ENCODE data around the gene TMPRSS11E. TPM values are rescaled to one million over a fixed set of nuclear protein-coding genes. Genes with fewer than 3 reads are reported as not detected.
"Not testable (repeated sequence)": the region's sequence is repeated elsewhere in the genome, so short reads cannot be mapped to it uniquely, and the experiment has no call there.

TMPRSS11E gene
- total RNA-seq, result 1 to 10 TPM in 2 of 3 donors, not detected in 1; 1.3 to 3.3 TPM

DNA sequence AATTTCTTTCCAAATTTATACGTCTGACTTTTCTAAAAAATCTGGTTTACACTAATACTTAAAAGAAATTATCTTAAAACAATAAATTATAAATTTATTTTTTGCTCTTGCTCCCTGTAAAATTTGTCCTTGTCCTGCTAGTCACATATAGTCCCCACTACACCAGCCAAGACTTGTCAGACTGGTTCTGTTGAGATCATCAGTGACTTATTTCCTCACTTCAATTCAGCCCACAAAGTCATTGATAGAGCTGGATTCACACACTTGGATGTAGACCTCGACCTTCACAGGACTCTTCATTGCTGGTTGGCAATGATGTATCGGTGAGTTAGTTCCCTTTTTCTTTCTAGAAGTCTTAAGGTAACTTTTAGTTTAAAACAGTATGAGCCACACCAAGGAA is at the start of gene TMPRSS11E:
TMPRSS11E (plus strand) TSS at position 263 of the 400 bp plus-strand sequence; CDS start at position 313, 50 bp downstream.
- H3K9me3 ChIP-seq, result no peaks in the 10 kb centered on the region
- TF ChIP-seq POLR2A (IDR thresholded peaks at IDR 0.05) (no peak), CTCF (IDR thresholded peaks at IDR 0.05) (no peak), POLR2AphosphoS5 (IDR thresholded peaks at IDR 0.05) (no peak)
- H3K27ac ChIP-seq, result no peak within 1 kb of the TSS
- H3K4me3 ChIP-seq, result no peak within 1 kb of the TSS
- no peaks in the 10 kb centered on the region for H3K4me1 ChIP-seq
- intact Hi-C loops (cut with DNase I; ENCODE audit: low total_unique reads), result loop anchor here (10.0 kb wide), 1 partner anchor 1938 kb away; the partner anchor contains the start of gene SMR3B
- no peaks in the 10 kb centered on the region for H3K36me3 ChIP-seq
- DNase-seq (ENCODE audit: low spot score in 2 of 2), result no peak
- H3K27me3 ChIP-seq, result no peaks in the 10 kb centered on the region

DNA sequence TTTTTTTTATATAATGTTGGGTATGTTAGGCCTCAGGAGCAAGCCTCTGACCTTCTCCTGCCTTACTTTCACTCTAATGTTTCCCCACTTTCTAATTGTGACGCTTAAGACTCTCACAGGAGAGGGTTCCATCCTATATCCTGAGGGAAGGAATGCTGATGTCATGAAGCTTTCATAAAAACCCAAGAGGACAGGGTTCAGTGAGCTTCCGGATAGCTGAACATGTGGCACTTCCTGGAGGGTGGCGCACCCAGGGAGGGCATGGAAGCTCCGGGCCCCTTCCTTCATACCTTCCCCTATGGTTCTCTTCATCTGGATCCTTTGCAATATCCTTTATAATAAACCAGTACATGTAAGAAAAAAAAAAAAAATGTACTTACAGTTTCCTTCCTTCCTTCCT is 48.0 kb upstream of the TMPRSS11E start:
- TF ChIP-seq CTCF (IDR thresholded peaks at IDR 0.05) (no peak), POLR2AphosphoS5 (IDR thresholded peaks at IDR 0.05) (no peak), POLR2A (IDR thresholded peaks at IDR 0.05) (no peak)
- Histone ChIP-seq H3K27ac (no peak overlapping the region), H3K9me3 (no peaks in the 10 kb centered on the region), H3K27me3 (no peaks in the 10 kb centered on the region), H3K36me3 (no peaks in the 10 kb centered on the region), H3K4me1 (no peaks in the 10 kb centered on the region), H3K4me3 (no peak overlapping the region)
- intact Hi-C loops (cut with DNase I; ENCODE audit: low total_unique reads), result no loop called here
- no peak for DNase-seq (ENCODE audit: low spot score in 2 of 2)

- intact Hi-C loops (cut with DNase I; ENCODE audit: low total_unique reads), result no loop called here
- TF ChIP-seq CTCF (IDR thresholded peaks at IDR 0.05) (no peak), POLR2A (IDR thresholded peaks at IDR 0.05) (no peak)
- Histone ChIP-seq H3K4me3 (no peak overlapping the region), H3K9me3 (no peaks in the 10 kb centered on the region), H3K36me3 (no peaks in the 10 kb centered on the region), H3K27ac (no peak overlapping the region), H3K4me1 (no peaks in the 10 kb centered on the region), H3K27me3 (no peaks in the 10 kb centered on the region)
- no peak for DNase-seq (ENCODE audit: low spot score in 2 of 2)
Observed at GRCh38 chr4:68401231-68401630, 46.0 kb upstream of the TMPRSS11E start.

DNA sequence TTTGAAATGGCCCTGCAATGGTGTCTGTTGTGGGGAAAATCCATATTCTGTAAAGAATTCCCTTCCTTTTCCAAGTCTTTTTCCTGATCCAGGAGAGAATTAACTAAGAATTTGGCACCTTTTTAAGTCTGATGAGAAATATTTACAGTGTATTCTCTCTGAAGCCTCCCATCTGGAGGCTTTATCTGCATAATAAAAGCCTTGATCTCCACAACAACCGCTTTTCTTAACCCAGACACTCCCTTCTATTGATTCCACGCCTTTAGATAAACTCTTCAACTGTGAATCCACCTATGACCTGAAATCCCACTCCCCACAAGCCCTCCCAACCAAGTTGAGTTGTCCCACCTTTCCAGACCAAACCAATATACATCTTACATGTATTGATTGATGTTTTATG is 43.1 kb upstream of the TMPRSS11E start:
- intact Hi-C loops (cut with DNase I; ENCODE audit: low total_unique reads), result no loop called here
- H3K36me3 ChIP-seq, result no peaks in the 10 kb centered on the region
- no peaks in the 10 kb centered on the region for H3K4me1 ChIP-seq
- H3K4me3 ChIP-seq, result no peak overlapping the region
- H3K27ac ChIP-seq, result no peak overlapping the region
- DNase-seq (ENCODE audit: low spot score in 2 of 2), result no peak
- no peaks in the 10 kb centered on the region for H3K9me3 ChIP-seq
- H3K27me3 ChIP-seq, result no peaks in the 10 kb centered on the region
- TF ChIP-seq CTCF (IDR thresholded peaks at IDR 0.05) (no peak), POLR2AphosphoS5 (IDR thresholded peaks at IDR 0.05) (no peak), POLR2A (IDR thresholded peaks at IDR 0.05) (no peak)

DNA sequence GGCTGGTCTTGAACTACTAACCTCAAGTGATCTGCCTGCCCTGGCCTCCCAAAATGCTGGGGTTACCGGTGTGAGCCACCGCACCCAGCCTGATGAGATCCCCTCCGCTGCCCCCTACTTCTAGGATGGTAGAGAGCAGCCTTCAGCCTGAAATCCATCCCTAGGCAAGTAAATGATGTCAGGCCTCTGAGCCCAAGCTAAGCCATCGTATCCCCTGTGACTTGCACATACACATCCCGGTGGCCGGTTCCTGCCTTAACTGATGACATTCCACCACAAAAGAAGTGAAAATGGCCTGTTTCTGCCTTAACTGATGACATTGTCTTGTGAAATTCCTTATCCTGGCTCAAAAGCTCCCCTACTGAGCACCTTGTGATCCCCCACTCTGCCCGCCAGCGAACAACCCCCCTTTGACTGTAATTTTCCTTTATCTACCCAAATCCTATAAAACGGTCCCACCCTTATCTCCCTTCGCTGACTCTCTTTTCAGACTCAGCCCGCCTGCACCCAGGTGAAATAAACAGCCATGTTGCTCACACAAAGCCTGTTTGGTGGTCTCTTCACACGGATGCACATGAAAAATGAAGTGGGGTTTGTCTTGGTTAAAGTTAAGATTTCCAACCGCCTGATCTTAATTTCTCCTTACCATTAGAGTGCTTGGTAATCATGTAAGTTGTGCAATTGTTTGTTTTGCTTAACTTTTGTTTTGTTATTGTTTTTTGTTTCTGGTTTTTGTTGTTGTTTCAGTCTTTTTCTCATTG is 41.4 kb upstream of the TMPRSS11E start:
- H3K36me3 ChIP-seq; DNase-seq (ENCODE audit: low spot score in 2 of 2); H3K4me1 ChIP-seq; H3K4me3 ChIP-seq; intact Hi-C loops (cut with DNase I; ENCODE audit: low total_unique reads); H3K9me3 ChIP-seq; H3K27me3 ChIP-seq; H3K27ac ChIP-seq: not testable (repeated sequence)
